ENCODE results near the gene TACSTD2. TPM values are rescaled to one million over a fixed set of nuclear protein-coding genes. Genes with fewer than 3 reads are reported as not detected.
A peak's percentile ranks its signal among the peaks of the same experiment; 100 is the strongest.
"Not testable (repeated sequence)": the region's sequence is repeated elsewhere in the genome, so short reads cannot be mapped to it uniquely, and the experiment has no call there.

The TACSTD2 gene
- total RNA-seq, 1 donor from 2014 or later = 219 TPM

GRCh38 chr1:58548371-58548770 is 28.7 kb downstream of the TACSTD2 start:
- no peak for TF ChIP-seq CTCF (conservative IDR thresholded peaks at IDR 0.05; ENCODE audit: low read depth, low read length)
- no peak for DNase-seq (ENCODE audit: low read depth)
- H3K4me3 ChIP-seq (ENCODE audit: low read depth, low read length) = no peak overlapping the region

- peak within 1 kb of the TSS; percentile 79 for H3K4me3 ChIP-seq (ENCODE audit: low read depth, low read length)
- DNase-seq (ENCODE audit: low read depth) = peak; percentile 52
- TF ChIP-seq CTCF (conservative IDR thresholded peaks at IDR 0.05; ENCODE audit: low read depth, low read length) = peak; percentile 94
These were observed 30.3 kb downstream of the TACSTD2 start, which contains the start of gene OMA1 for GRCh38 chr1:58546520-58547308. Gene OMA1 (minus strand): TSS chr1:58546726. CDS start chr1:58539294, 7,432 bp downstream.

GRCh38 chr1:58545591-58546519 is 31.2 kb downstream of the TACSTD2 start:
- H3K4me3 ChIP-seq (ENCODE audit: low read depth, low read length) = peak overlapping the region; percentile 79
- no peak for TF ChIP-seq CTCF (conservative IDR thresholded peaks at IDR 0.05; ENCODE audit: low read depth, low read length)
- no peak for DNase-seq (ENCODE audit: low read depth)

GRCh38 chr1:58543260-58543659 is 33.8 kb downstream of the TACSTD2 start:
- no peak for TF ChIP-seq CTCF (conservative IDR thresholded peaks at IDR 0.05; ENCODE audit: low read depth, low read length)
- DNase-seq (ENCODE audit: low read depth) = no peak
- no peak overlapping the region for H3K4me3 ChIP-seq (ENCODE audit: low read depth, low read length)

GRCh38 chr1:58539553-58539952 is 37.5 kb downstream of the TACSTD2 start:
- TF ChIP-seq CTCF (conservative IDR thresholded peaks at IDR 0.05; ENCODE audit: low read depth, low read length) = no peak
- no peak overlapping the region for H3K4me3 ChIP-seq (ENCODE audit: low read depth, low read length)
- DNase-seq (ENCODE audit: low read depth) = no peak

GRCh38 chr1:58538821-58539220 is 38.2 kb downstream of the TACSTD2 start:
- H3K4me3 ChIP-seq (ENCODE audit: low read depth, low read length) = no peak overlapping the region
- TF ChIP-seq CTCF (conservative IDR thresholded peaks at IDR 0.05; ENCODE audit: low read depth, low read length) = no peak
- no peak for DNase-seq (ENCODE audit: low read depth)

- DNase-seq (ENCODE audit: low read depth) = not testable (repeated sequence)
These were observed 45.2 kb downstream of the TACSTD2 start for GRCh38 chr1:58531842-58532241.

More at GRCh38 chr1:58531842-58532241, 45.2 kb downstream of the TACSTD2 start:
- H3K4me3 ChIP-seq (ENCODE audit: low read depth, low read length) = not testable (repeated sequence)

Data from epithelial cell of proximal tubule (primary cell).